T-helper 2 cell treated with Interferon-gamma antibody and Interleukin-4, amounts not matched to agents 100 ng/mL and 5 ng/mL, for 36 hours (primary cell): ENCODE data around the gene ZFYVE28. TPM values are rescaled to one million over a fixed set of nuclear protein-coding genes. Genes with fewer than 3 reads are reported as not detected.

Experiments
- intact Hi-C: fragments of 100-400 bp; cut with micrococcal nuclease; formaldehyde crosslinking; loops from one replicate; pipeline ENCODE4 v1.15.1; 2023
- total RNA-seq: library from RNA; stranded (reverse); gene quantifications from 2 replicates; pipeline ENCODE4 v1.2.3, GENCODE V29; 2022

The ZFYVE28 gene
- total RNA-seq, 1 donor from 2014 or later = 17.3 TPM

GRCh38 chr4:2253160-2254084 lies 165.0 kb downstream of the ZFYVE28 start:
- intact Hi-C loops = no loop called here

GRCh38 chr4:2252530-2253091 lies 165.8 kb downstream of the ZFYVE28 start:
- intact Hi-C loops = no loop called here

- intact Hi-C loops = no loop called here
Measured at GRCh38 chr4:2251795-2252529, 166.5 kb downstream of the ZFYVE28 start.

GRCh38 chr4:2251073-2251794 lies 167.2 kb downstream of the ZFYVE28 start:
- intact Hi-C loops = no loop called here

- intact Hi-C loops = no loop called here
Measured at GRCh38 chr4:2250357-2251072, 167.9 kb downstream of the ZFYVE28 start.

GRCh38 chr4:2249526-2250356 lies 168.7 kb downstream of the ZFYVE28 start:
- intact Hi-C loops = loop anchor here (10.0 kb wide), 1 partner anchor 375 kb away; the partner anchor contains the start of gene NSD2

- intact Hi-C loops = loop anchor here (10.0 kb wide), 1 partner anchor 374 kb away; the partner anchor contains the start of gene NSD2
Measured at GRCh38 chr4:2248821-2249261, 169.6 kb downstream of the ZFYVE28 start.

- intact Hi-C loops = loop anchor here (10.0 kb wide), 1 partner anchor 373 kb away; the partner anchor contains the start of gene NSD2
Measured at GRCh38 chr4:2248044-2248780, 170.2 kb downstream of the ZFYVE28 start.

- intact Hi-C loops = loop anchor here (10.0 kb wide), 1 partner anchor 373 kb away; the partner anchor contains the start of gene NSD2
Measured at GRCh38 chr4:2247128-2248043, 171.1 kb downstream of the ZFYVE28 start.

GRCh38 chr4:2246384-2247127 lies 171.9 kb downstream of the ZFYVE28 start:
- intact Hi-C loops = loop anchor here (10.0 kb wide), 1 partner anchor 372 kb away; the partner anchor contains the start of gene NSD2

- intact Hi-C loops = loop anchor here (10.0 kb wide), 1 partner anchor 371 kb away; the partner anchor contains the start of gene NSD2
Measured at GRCh38 chr4:2245787-2246275, 172.6 kb downstream of the ZFYVE28 start.

GRCh38 chr4:2245057-2245786 lies 173.2 kb downstream of the ZFYVE28 start:
- intact Hi-C loops = loop anchor here (10.0 kb wide), 1 partner anchor 370 kb away; the partner anchor contains the start of gene NSD2

- intact Hi-C loops = loop anchor here (2.0 to 10.0 kb wide), 2 partner anchors 293 to 369 kb away; partner anchors contain the start of genes FAM193A and NSD2
Measured at GRCh38 chr4:2243681-2244380, 174.6 kb downstream of the ZFYVE28 start.

- intact Hi-C loops = loop anchor here (1.0 to 10.0 kb wide), 9 partner anchors 21 to 833 kb away; partner anchors contain the start of genes CFAP99, FAM193A, HTT and HTT-AS
Measured at GRCh38 chr4:2241410-2242353, 176.8 kb downstream of the ZFYVE28 start, which contains the start of the genes HAUS3 and POLN. Gene HAUS3, minus strand, starts transcription at chr4:2242121. Its CDS starts 1,175 bp downstream, at chr4:2240946. Gene POLN, minus strand, starts transcription at chr4:2242121. Its CDS starts 12,890 bp downstream, at chr4:2229231.
